ENCODE measurements around the gene AGFG2. TPM values are rescaled to one million over a fixed set of nuclear protein-coding genes. Genes with fewer than 3 reads are reported as not detected.

Gene AGFG2
- total and polyA plus RNA-seq, 5 donors, result 17.3 to 26.3 (median 22.7) TPM

DNA sequence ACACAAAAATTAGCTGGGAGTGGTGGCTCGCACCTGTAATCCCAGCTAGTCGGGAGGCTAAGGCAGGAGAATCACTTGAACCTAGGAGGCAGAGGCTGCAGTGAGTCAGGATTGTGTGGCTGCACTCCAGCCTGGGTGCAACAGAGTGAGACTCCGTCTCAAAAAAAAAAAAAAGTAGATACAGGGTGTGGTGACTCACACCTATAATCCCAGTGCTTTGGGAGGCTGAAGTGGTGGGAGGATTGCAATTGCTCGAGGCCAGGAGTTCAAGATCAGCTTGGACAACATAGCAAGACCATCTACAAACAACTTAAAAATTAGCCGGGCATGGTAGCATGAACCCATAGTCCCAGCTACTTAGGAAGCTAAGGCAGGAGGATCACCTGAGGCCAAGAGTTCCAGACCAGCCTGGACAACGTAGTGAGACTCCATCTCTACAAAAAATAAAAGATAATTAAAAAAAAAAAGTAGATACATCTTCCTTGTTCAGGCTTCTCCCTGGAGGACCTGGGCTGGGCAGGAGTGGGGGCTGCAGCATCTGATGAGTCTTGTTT, 75.4 kb downstream of the AGFG2 start:
- no peak for DNase-seq
- Histone ChIP-seq H3K9me3 (ENCODE audit: control insufficient read depth, low read length) (no peaks in the 10 kb centered on the region), H3K4me3 (ENCODE audit: low read length) (no peak overlapping the region), H3K27me3 (ENCODE audit: control insufficient read depth, insufficient read depth) (no peaks in the 10 kb centered on the region), H3K4me1 (ENCODE audit: control insufficient read depth, insufficient read depth, low read length) (peaks cover 3% of the 10 kb centered on the region), H3K27ac (ENCODE audit: low read length) (no peak overlapping the region)
- intact Hi-C loops (cut with DNase I), result loop anchor here in 2 of 4 donors (5.0 to 10.0 kb wide), 2 partner anchors 58 to 60 kb away; partner anchors contain the start of gene GNB2 (in 2 of the 2)
- ATAC-seq, result no peak
- WGBS, result 82% methylated on average over 6 of the region's 6 CpGs

Other genes with a start within 250 kb of the AGFG2 start
- gene SPDYE3, start 231.5 kb upstream of the AGFG2 start, total RNA-seq, result not detected
- gene SPDYE3, start 231.5 kb upstream of the AGFG2 start, polyA plus RNA-seq, result 0.20 TPM
- gene PILRB, start 181.1 kb upstream of the AGFG2 start, total RNA-seq, result 10 to 100 TPM; 13.2 to 15.6 (median 13.7) TPM
- 18.1 TPM for gene PILRB, start 181.1 kb upstream of the AGFG2 start, polyA plus RNA-seq
- gene PILRA, start 165.7 kb upstream of the AGFG2 start, total RNA-seq, result 1 to 10 TPM; 3.9 to 5.3 (median 4.9) TPM
- gene PILRA, start 165.7 kb upstream of the AGFG2 start, polyA plus RNA-seq, result 2.3 TPM
- 1 to 10 TPM; 3.5 to 5.3 (median 4.4) TPM for gene ZCWPW1, start 110.5 kb upstream of the AGFG2 start, total RNA-seq
- 4.9 TPM for gene ZCWPW1, start 110.5 kb upstream of the AGFG2 start, polyA plus RNA-seq
- 10 to 100 TPM; 18.7 to 24.6 (median 23.2) TPM for gene MEPCE, start 109.4 kb upstream of the AGFG2 start, total RNA-seq
- gene MEPCE, start 109.4 kb upstream of the AGFG2 start, polyA plus RNA-seq, result 20.4 TPM
- gene PPP1R35, start 102.7 kb upstream of the AGFG2 start, total RNA-seq, result 10 to 100 TPM; 14.8 to 17.7 (median 16.5) TPM
- gene PPP1R35, start 102.7 kb upstream of the AGFG2 start, polyA plus RNA-seq, result 20.3 TPM
- under 1 TPM in 1 of 4 donors, not detected in 3; 0.44 TPM for gene SPACDR, start 74.9 kb upstream of the AGFG2 start, total RNA-seq
- 0.11 TPM for gene SPACDR, start 74.9 kb upstream of the AGFG2 start, polyA plus RNA-seq
- gene TSC22D4, start 60.0 kb upstream of the AGFG2 start, total RNA-seq, result 10 to 100 TPM; 36.7 to 63.6 (median 48.6) TPM
- gene TSC22D4, start 60.0 kb upstream of the AGFG2 start, polyA plus RNA-seq, result 61.2 TPM
- 1 to 10 TPM in 1 of 4 donors, under 1 TPM in 3; 0.39 to 1.1 (median 0.65) TPM for gene NYAP1, start 55.3 kb upstream of the AGFG2 start, total RNA-seq
- 0.79 TPM for gene NYAP1, start 55.3 kb upstream of the AGFG2 start, polyA plus RNA-seq
- gene SAP25, start 34.7 kb downstream of the AGFG2 start, total RNA-seq, result 1 to 10 TPM in 2 of 4 donors, under 1 TPM in 1, not detected in 1; 0.81 to 1.4 (median 1.3) TPM
- gene SAP25, start 34.7 kb downstream of the AGFG2 start, polyA plus RNA-seq, result 0.79 TPM
- 10 to 100 TPM; 29.0 to 36.0 (median 32.4) TPM for gene LRCH4, start 46.9 kb downstream of the AGFG2 start, total RNA-seq
- 33.4 TPM for gene LRCH4, start 46.9 kb downstream of the AGFG2 start, polyA plus RNA-seq
- 1 to 10 TPM in 1 of 4 donors, under 1 TPM in 2, not detected in 1; 0.74 to 1.0 (median 0.76) TPM for gene FBXO24, start 47.1 kb downstream of the AGFG2 start, total RNA-seq
- 0.27 TPM for gene FBXO24, start 47.1 kb downstream of the AGFG2 start, polyA plus RNA-seq
- 10 to 100 TPM; 44.0 to 81.7 (median 57.4) TPM for gene PCOLCE, start 63.2 kb downstream of the AGFG2 start, total RNA-seq
- gene PCOLCE, start 63.2 kb downstream of the AGFG2 start, polyA plus RNA-seq, result 41.2 TPM
- gene MOSPD3, start 73.3 kb downstream of the AGFG2 start, total RNA-seq, result 10 to 100 TPM; 11.1 to 13.7 (median 11.9) TPM
- 13.8 TPM for gene MOSPD3, start 73.3 kb downstream of the AGFG2 start, polyA plus RNA-seq
- gene TFR2, start 102.3 kb downstream of the AGFG2 start, total RNA-seq, result under 1 TPM in 3 of 4 donors, not detected in 1; 0.25 to 0.41 (median 0.26) TPM
- 0.14 TPM for gene TFR2, start 102.3 kb downstream of the AGFG2 start, polyA plus RNA-seq
- not detected for gene ACTL6B, start 117.2 kb downstream of the AGFG2 start, total RNA-seq
- not detected for gene ACTL6B, start 117.2 kb downstream of the AGFG2 start, polyA plus RNA-seq
- gene GNB2, start 134.5 kb downstream of the AGFG2 start, total RNA-seq, result 100 to 1,000 TPM; 128 to 160 (median 132) TPM
- 115 TPM for gene GNB2, start 134.5 kb downstream of the AGFG2 start, polyA plus RNA-seq
- gene GIGYF1, start 155.0 kb downstream of the AGFG2 start, total RNA-seq, result 10 to 100 TPM; 26.7 to 39.6 (median 32.7) TPM
- gene GIGYF1, start 155.0 kb downstream of the AGFG2 start, polyA plus RNA-seq, result 26.2 TPM
- 10 to 100 TPM; 21.4 to 26.4 (median 24.2) TPM for gene POP7, start 166.9 kb downstream of the AGFG2 start, total RNA-seq
- 37.2 TPM for gene POP7, start 166.9 kb downstream of the AGFG2 start, polyA plus RNA-seq
- not detected for gene EPO, start 181.3 kb downstream of the AGFG2 start, total RNA-seq
- not detected for gene EPO, start 181.3 kb downstream of the AGFG2 start, polyA plus RNA-seq
- gene ZAN, start 194.4 kb downstream of the AGFG2 start, total RNA-seq, result not detected
- not detected for gene ZAN, start 194.4 kb downstream of the AGFG2 start, polyA plus RNA-seq